ENCODE results near the gene PRUNE2. TPM values are rescaled to one million over a fixed set of nuclear protein-coding genes. Genes with fewer than 3 reads are reported as not detected.

PRUNE2 gene
- total and polyA plus RNA-seq, 4 donors, result 3.8 to 18.1 (median 7.8) TPM

DNA sequence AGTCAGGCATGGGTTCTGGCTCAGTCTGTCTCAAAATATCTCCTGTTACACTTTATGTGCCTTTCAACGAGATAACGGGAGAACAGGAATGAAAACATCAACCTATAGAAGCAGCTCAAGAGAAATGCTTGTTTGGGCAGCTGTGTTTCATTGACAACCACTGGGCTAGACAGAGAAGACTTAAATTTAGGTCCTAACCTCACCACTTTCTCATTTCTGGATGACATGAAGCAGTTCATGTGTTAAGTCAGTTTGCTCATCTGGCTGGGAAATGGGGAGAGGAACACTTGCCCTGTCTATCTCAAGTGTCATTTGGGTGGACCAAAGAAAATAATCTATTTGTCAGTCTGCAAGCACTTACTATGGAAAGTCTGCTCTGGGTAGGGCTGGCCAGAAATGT, 208.4 kb downstream of the PRUNE2 start:
- Histone ChIP-seq H3K4me1 (ENCODE audit: control insufficient read depth in 5 of 5, insufficient read depth in 5 of 5, low read length in 5 of 5) (peaks cover 0 to 17% (median 5%) of the 10 kb centered on the region in 5 donors), H3K4me3 (no peak overlapping the region), H3K9me3 (ENCODE audit: control insufficient read depth in 4 of 4, insufficient read depth in 3 of 4, low read length in 3 of 4) (peaks cover 0 to 2% (median 0%) of the 10 kb centered on the region in 4 donors), H3K27me3 (ENCODE audit: control insufficient read depth in 3 of 3, insufficient read depth in 3 of 3, low read length in 2 of 3) (no peaks in the 10 kb centered on the region), H3K36me3 (ENCODE audit: control insufficient read depth in 4 of 4, insufficient read depth in 4 of 4, low read length in 4 of 4) (no peaks in the 10 kb centered on the region), H3K9ac (ENCODE audit: insufficient read depth in 1 of 2, low read length in 2 of 2) (no peak overlapping the region), H3K27ac (ENCODE audit: low read depth in 1 of 2, low read length in 1 of 2) (no peak overlapping the region)
- TF ChIP-seq, protein P1, sequence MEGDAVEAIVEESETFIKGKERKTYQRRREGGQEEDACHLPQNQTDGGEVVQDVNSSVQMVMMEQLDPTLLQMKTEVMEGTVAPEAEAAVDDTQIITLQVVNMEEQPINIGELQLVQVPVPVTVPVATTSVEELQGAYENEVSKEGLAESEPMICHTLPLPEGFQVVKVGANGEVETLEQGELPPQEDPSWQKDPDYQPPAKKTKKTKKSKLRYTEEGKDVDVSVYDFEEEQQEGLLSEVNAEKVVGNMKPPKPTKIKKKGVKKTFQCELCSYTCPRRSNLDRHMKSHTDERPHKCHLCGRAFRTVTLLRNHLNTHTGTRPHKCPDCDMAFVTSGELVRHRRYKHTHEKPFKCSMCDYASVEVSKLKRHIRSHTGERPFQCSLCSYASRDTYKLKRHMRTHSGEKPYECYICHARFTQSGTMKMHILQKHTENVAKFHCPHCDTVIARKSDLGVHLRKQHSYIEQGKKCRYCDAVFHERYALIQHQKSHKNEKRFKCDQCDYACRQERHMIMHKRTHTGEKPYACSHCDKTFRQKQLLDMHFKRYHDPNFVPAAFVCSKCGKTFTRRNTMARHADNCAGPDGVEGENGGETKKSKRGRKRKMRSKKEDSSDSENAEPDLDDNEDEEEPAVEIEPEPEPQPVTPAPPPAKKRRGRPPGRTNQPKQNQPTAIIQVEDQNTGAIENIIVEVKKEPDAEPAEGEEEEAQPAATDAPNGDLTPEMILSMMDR (IDR thresholded peaks at IDR 0.05; ENCODE audit: control extremely low read depth, extremely low read depth), result no peak
- 64 to 75% methylated on average over 2 of the region's 2 CpGs for WGBS, 2 donors
- DNase-seq (no peak), ATAC-seq (ENCODE audit: insufficient read depth, low FRiP score) (no peak)

DNA sequence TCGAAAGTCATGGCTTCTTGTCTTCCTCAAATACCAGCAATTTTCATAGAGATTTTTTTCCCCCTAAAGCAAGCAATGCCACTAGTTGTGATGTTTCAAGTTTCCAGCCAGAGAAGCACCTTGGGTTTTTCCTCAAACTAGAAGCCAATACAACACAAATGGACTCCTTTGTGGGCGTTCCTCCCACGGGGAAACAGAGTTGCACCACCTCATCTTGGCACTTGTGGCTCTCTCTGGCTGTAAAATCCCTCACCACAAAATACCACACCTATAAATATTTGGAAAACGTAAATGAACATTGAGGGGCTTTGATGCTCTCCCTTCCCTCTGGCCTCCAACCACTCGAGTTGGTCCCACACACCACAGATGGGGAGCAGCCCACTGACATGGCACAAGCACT, 208.8 kb downstream of the PRUNE2 start:
- Histone ChIP-seq H3K27ac (ENCODE audit: low read depth in 1 of 2, low read length in 1 of 2) (no peak overlapping the region), H3K4me3 (no peak overlapping the region), H3K36me3 (ENCODE audit: control insufficient read depth in 4 of 4, insufficient read depth in 4 of 4, low read length in 4 of 4) (no peaks in the 10 kb centered on the region), H3K4me1 (ENCODE audit: control insufficient read depth in 5 of 5, insufficient read depth in 5 of 5, low read length in 5 of 5) (peaks cover 0 to 20% (median 6%) of the 10 kb centered on the region in 5 donors), H3K27me3 (ENCODE audit: control insufficient read depth in 3 of 3, insufficient read depth in 3 of 3, low read length in 2 of 3) (no peaks in the 10 kb centered on the region), H3K9me3 (ENCODE audit: control insufficient read depth in 4 of 4, insufficient read depth in 3 of 4, low read length in 3 of 4) (peaks cover 0 to 2% (median 0%) of the 10 kb centered on the region in 4 donors), H3K9ac (ENCODE audit: insufficient read depth in 1 of 2, low read length in 2 of 2) (no peak overlapping the region)
- ATAC-seq (ENCODE audit: insufficient read depth, low FRiP score), result no peak
- TF ChIP-seq, protein P1 (IDR thresholded peaks at IDR 0.05; ENCODE audit: control extremely low read depth, extremely low read depth), result no peak
- no peak for DNase-seq
- WGBS, 2 donors, result 53 to 60% methylated on average over 5 of the region's 5 CpGs

DNA sequence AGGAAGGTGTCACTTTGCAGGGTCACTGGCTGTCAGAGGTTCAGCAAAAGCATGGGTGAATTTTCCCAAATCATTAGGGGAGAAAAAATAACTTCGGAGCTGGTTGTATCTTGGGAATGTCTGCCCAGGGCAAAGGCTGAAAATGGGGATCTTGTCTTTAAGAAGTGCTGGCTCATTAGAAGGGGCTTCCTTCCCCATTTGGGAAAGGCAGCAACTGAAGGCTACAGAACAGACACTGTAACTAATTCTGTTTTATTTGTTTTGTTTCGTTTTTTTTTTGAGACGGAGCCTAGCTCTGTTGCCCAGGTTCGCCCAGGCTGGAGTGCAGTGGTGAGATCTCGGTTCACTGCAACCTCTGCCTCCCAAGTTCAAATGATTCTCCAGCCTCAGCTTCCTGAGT, 212.0 kb downstream of the PRUNE2 start:
- TF ChIP-seq, protein P1 (IDR thresholded peaks at IDR 0.05; ENCODE audit: control extremely low read depth, extremely low read depth), result no peak
- peak overlapping the region in 1 of 2 donors; percentile 13 for H3K27ac ChIP-seq (ENCODE audit: low read depth in 1 of 2, low read length in 1 of 2)
- 36 to 67% methylated on average over 5 of the region's 5 CpGs for WGBS, 2 donors

More for the DNA sequence above, 212.0 kb downstream of the PRUNE2 start:
- H3K9me3 ChIP-seq (ENCODE audit: control insufficient read depth in 4 of 4, insufficient read depth in 3 of 4, low read length in 3 of 4), result peaks cover 0 to 2% (median 0%) of the 10 kb centered on the region in 4 donors
- no peak overlapping the region for H3K4me3 ChIP-seq
- no peak overlapping the region for H3K9ac ChIP-seq (ENCODE audit: insufficient read depth in 1 of 2, low read length in 2 of 2)
- no peak for ATAC-seq (ENCODE audit: insufficient read depth, low FRiP score)
- peaks cover 0 to 21% (median 6%) of the 10 kb centered on the region in 5 donors for H3K4me1 ChIP-seq (ENCODE audit: control insufficient read depth in 5 of 5, insufficient read depth in 5 of 5, low read length in 5 of 5)
- DNase-seq, result no peak
- H3K36me3 ChIP-seq (ENCODE audit: control insufficient read depth in 4 of 4, insufficient read depth in 4 of 4, low read length in 4 of 4), result no peaks in the 10 kb centered on the region
- H3K27me3 ChIP-seq (ENCODE audit: control insufficient read depth in 3 of 3, insufficient read depth in 3 of 3, low read length in 2 of 3), result no peaks in the 10 kb centered on the region
